ENCODE data around the gene AMZ2.
"Not testable (repeated sequence)": the region's sequence is repeated elsewhere in the genome, so short reads cannot be mapped to it uniquely, and the experiment has no call there.

Gene AMZ2

GRCh38 chr17:68263101-68263681 is 15.3 kb downstream of the AMZ2 start:
- H3K27ac ChIP-seq, result not testable (repeated sequence)

GRCh38 chr17:68265833-68266232 is 18.0 kb downstream of the AMZ2 start:
- H3K27ac ChIP-seq, result not testable (repeated sequence)

More at GRCh38 chr17:68263101-68263681, 15.3 kb downstream of the AMZ2 start:
- peak; percentile 65 for TF ChIP-seq CTCF (conservative IDR thresholded peaks at IDR 0.05)

GRCh38 chr17:68273722-68274121 is 25.9 kb downstream of the AMZ2 start:
- no peak overlapping the region for H3K27ac ChIP-seq
- no peak for TF ChIP-seq ZFX (IDR thresholded peaks at IDR 0.05)
- TF ChIP-seq CTCF (conservative IDR thresholded peaks at IDR 0.05), result no peak

- not testable (repeated sequence) for H3K27ac ChIP-seq
Observed at GRCh38 chr17:68276339-68276738, 28.5 kb downstream of the AMZ2 start.

- H3K27ac ChIP-seq, result no peak overlapping the region
- TF ChIP-seq ZFX (IDR thresholded peaks at IDR 0.05), result no peak
- no peak for TF ChIP-seq CTCF (conservative IDR thresholded peaks at IDR 0.05)
Observed at GRCh38 chr17:68277807-68278206, 30.0 kb downstream of the AMZ2 start.

- not testable (repeated sequence) for H3K27ac ChIP-seq
Observed at GRCh38 chr17:68281965-68282364, 34.1 kb downstream of the AMZ2 start.

GRCh38 chr17:68288375-68288774 is 40.5 kb downstream of the AMZ2 start:
- TF ChIP-seq ZFX (IDR thresholded peaks at IDR 0.05), result no peak
- TF ChIP-seq CTCF (conservative IDR thresholded peaks at IDR 0.05), result no peak
- no peak overlapping the region for H3K27ac ChIP-seq

- H3K27ac ChIP-seq, result peak overlapping the region; percentile 95; the same call in 1 of the 2 replicates
Observed at GRCh38 chr17:68288804-68289203, 41.0 kb downstream of the AMZ2 start.

More at GRCh38 chr17:68288804-68289203, 41.0 kb downstream of the AMZ2 start:
- TF ChIP-seq CTCF (conservative IDR thresholded peaks at IDR 0.05), result no peak
- TF ChIP-seq ZFX (IDR thresholded peaks at IDR 0.05), result no peak
